Activated T-cell treated with anti-CD3 and anti-CD28 coated beads, Interleukin-2, amount 50 U/mL, for 72 hours (primary cell): Measurements from ENCODE around the gene TMEM131. TPM values are rescaled to one million over a fixed set of nuclear protein-coding genes. Genes with fewer than 3 reads are reported as not detected.
A peak's percentile ranks its signal among the peaks of the same experiment; 100 is the strongest.
"Not testable (repeated sequence)": the region's sequence is repeated elsewhere in the genome, so short reads cannot be mapped to it uniquely, and the experiment has no call there.

Experiments used
- ATAC-seq, 2 donors: fragments of 150-1000 bp; cut with Tn5 transposase; replicated peaks in 1 of 2; 2 replicates each; pipeline ENCODE4 v1.10.0; 2021; ENCODE audit warnings: moderate library complexity in 2 of 2, mild to moderate bottlenecking in 1 of 2
- DNase-seq, 2 donors: peaks; one replicate each; pipeline ENCODE4 v3.0.0; 2021 to 2022; ENCODE audit warnings: mixed read lengths in 1 of 2
- H3K27ac Mint-ChIP-seq: one replicate; pipeline ENCODE4 v1.8.0; 2022; ENCODE audit warnings: mild to moderate bottlenecking, moderate library complexity, mixed read lengths
- H3K27me3 Mint-ChIP-seq: one replicate; pipeline ENCODE4 v1.8.0; 2022; ENCODE audit warnings: low read depth, mixed read lengths
- H3K36me3 Mint-ChIP-seq, 2 donors: one replicate each; pipeline ENCODE4 v1.8.0; 2022; ENCODE audit warnings: mixed read lengths in 2 of 2, mild to moderate bottlenecking in 1 of 2; ENCODE audit not compliant: insufficient read depth in 2 of 2
- H3K4me1 Mint-ChIP-seq: one replicate; pipeline ENCODE4 v1.8.0; 2022; ENCODE audit warnings: low read depth, mixed read lengths
- H3K4me3 Mint-ChIP-seq, 2 donors: one replicate each; pipeline ENCODE4 v1.8.0; 2022; ENCODE audit warnings: mild to moderate bottlenecking in 2 of 2, mixed read lengths in 2 of 2, moderate library complexity in 2 of 2
- H3K9me3 Mint-ChIP-seq, 2 donors: one replicate each; pipeline ENCODE4 v1.8.0; 2022; ENCODE audit warnings: mixed read lengths in 2 of 2
- total RNA-seq, 2 donors: library from RNA; stranded (reverse); gene quantifications; one replicate each; pipeline ENCODE4 v1.2.3, GENCODE V29; 2022

The TMEM131 gene
- total RNA-seq, 2 donors from 2014 or later, result 40.3 to 40.5 TPM

GRCh38 chr2:98028931-98029717 is 33.4 kb upstream of the TMEM131 start:
- DNase-seq (no peak), ATAC-seq (no peak)
- Mint-ChIP-seq H3K27me3 (peaks cover 11% of the 10 kb centered on the region), H3K9me3 (no peaks in the 10 kb centered on the region), H3K4me1 (peaks cover 21% of the 10 kb centered on the region), H3K27ac (no peak overlapping the region), H3K36me3 (no peaks in the 10 kb centered on the region), H3K4me3 (no peak overlapping the region)

DNA sequence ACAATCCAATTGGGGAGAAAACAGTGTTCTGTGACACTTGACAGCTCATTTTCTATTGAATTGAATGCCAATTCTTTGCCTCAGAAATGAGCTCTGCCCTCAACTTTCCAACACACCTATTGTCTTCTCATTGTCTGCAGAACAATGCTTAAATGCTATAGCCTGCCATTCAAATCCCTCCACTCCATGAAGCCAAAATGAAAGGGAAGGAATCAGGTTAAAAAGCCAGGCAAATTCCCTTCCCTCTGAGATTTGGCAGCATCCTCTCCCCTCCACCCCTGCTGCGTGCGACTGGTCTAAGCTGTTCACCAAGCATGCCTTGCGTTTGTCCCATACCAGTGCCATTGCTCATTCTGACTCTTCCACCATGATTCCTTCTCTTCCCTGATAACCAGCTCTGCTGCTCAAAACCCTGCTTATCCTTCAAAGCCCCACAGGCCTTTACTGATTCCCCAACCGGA is 32.4 kb upstream of the TMEM131 start:
- no peak for ATAC-seq
- H3K27me3 Mint-ChIP-seq, result peaks cover 11% of the 10 kb centered on the region
- H3K4me3 Mint-ChIP-seq, result no peak overlapping the region

GRCh38 chr2:98027538-98027937 is 31.8 kb upstream of the TMEM131 start:
- H3K27ac Mint-ChIP-seq, result peak overlapping the region; percentile 67
- peak in 1 of 2 donors; percentile 15 for ATAC-seq
- H3K4me3 Mint-ChIP-seq, result peak overlapping the region in 1 of 2 donors; percentile 76

More for the DNA sequence above, 32.4 kb upstream of the TMEM131 start:
- DNase-seq, result no peak
- H3K36me3 Mint-ChIP-seq, result no peaks in the 10 kb centered on the region
- H3K9me3 Mint-ChIP-seq, result no peaks in the 10 kb centered on the region
- peaks cover 21% of the 10 kb centered on the region for H3K4me1 Mint-ChIP-seq
- no peak overlapping the region for H3K27ac Mint-ChIP-seq

DNA sequence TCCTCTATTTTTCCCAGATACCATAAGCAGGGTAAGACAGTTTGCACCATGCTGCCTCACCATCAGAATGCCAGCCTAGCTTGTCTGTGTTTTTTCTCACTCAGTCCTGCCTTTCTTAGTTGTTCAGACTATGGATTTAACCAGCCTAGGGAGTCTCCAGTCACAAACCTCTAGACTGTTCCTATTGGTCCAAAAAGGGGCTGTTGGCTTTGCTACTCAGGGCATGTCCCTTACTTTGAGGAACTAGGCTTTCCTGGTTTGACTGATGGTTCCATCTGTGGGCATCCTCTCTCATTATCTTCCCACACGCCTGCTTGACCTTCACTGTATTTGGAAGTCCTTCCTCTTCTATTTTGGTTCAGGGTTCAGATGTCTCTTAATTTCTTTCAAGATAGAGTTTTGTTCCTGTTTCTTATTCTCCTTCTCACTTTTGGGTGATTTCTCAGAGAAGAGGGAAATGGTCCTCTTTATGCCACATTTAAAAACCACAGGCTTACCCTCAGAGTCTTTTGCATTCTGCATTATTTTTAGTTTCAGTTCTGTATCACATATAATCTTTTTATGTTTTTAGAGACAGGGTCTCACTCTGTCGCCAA is 31.3 kb upstream of the TMEM131 start:
- ATAC-seq, result peak; percentile 67 to 80
- no peaks in the 10 kb centered on the region for H3K36me3 Mint-ChIP-seq
- peaks cover 21% of the 10 kb centered on the region for H3K4me1 Mint-ChIP-seq
- H3K4me3 Mint-ChIP-seq, result peak overlapping the region; percentile 49 to 76
- H3K9me3 Mint-ChIP-seq, result no peaks in the 10 kb centered on the region
- H3K27ac Mint-ChIP-seq, result peak overlapping the region; percentile 67
- H3K27me3 Mint-ChIP-seq, result peaks cover 11% of the 10 kb centered on the region
- DNase-seq, result no peak

More at GRCh38 chr2:98027538-98027937, 31.8 kb upstream of the TMEM131 start:
- Mint-ChIP-seq H3K36me3 (no peaks in the 10 kb centered on the region), H3K4me1 (peaks cover 21% of the 10 kb centered on the region), H3K27me3 (peaks cover 11% of the 10 kb centered on the region), H3K9me3 (no peaks in the 10 kb centered on the region)
- no peak for DNase-seq

DNA sequence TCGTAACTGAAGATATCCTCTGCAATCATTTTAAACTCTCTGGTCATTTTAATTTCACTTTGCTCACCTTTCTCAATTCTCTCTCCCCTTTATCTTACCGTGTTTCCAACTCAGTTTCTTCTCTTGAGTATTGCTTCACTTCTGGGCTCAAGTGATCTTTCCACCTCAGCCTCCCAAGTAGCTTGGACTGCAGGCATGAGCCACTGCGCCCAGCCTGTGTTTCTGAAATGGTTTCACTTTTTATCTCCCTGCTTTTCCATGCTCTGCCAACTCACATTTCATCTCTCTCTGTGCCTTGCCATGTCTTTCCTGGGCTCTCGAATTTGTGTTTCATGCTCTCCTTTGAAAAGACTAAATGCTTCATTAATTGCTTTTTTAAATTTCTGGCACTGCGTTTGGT is 30.5 kb upstream of the TMEM131 start:
- H3K27ac Mint-ChIP-seq, result no peak overlapping the region
- H3K9me3 Mint-ChIP-seq, result no peaks in the 10 kb centered on the region
- ATAC-seq (no peak), DNase-seq (no peak)
- peaks cover 11% of the 10 kb centered on the region for H3K27me3 Mint-ChIP-seq
- H3K4me1 Mint-ChIP-seq, result peaks cover 21% of the 10 kb centered on the region
- no peaks in the 10 kb centered on the region for H3K36me3 Mint-ChIP-seq
- H3K4me3 Mint-ChIP-seq, result peak overlapping the region; percentile 49 to 76

- Mint-ChIP-seq H3K4me3 (no peak overlapping the region), H3K4me1 (peaks cover 21% of the 10 kb centered on the region), H3K27ac (no peak overlapping the region), H3K9me3 (no peaks in the 10 kb centered on the region), H3K27me3 (peaks cover 11% of the 10 kb centered on the region), H3K36me3 (no peaks in the 10 kb centered on the region)
- DNase-seq (no peak), ATAC-seq (no peak)
Observed at GRCh38 chr2:98025481-98026037, 29.8 kb upstream of the TMEM131 start.

GRCh38 chr2:98022067-98022466 is 26.3 kb upstream of the TMEM131 start:
- peaks cover 15% of the 10 kb centered on the region for H3K27me3 Mint-ChIP-seq
- not testable (repeated sequence) for H3K36me3 Mint-ChIP-seq, H3K9me3 Mint-ChIP-seq, H3K27ac Mint-ChIP-seq, ATAC-seq, DNase-seq, H3K4me3 Mint-ChIP-seq
- H3K4me1 Mint-ChIP-seq, result peaks cover 14% of the 10 kb centered on the region

DNA sequence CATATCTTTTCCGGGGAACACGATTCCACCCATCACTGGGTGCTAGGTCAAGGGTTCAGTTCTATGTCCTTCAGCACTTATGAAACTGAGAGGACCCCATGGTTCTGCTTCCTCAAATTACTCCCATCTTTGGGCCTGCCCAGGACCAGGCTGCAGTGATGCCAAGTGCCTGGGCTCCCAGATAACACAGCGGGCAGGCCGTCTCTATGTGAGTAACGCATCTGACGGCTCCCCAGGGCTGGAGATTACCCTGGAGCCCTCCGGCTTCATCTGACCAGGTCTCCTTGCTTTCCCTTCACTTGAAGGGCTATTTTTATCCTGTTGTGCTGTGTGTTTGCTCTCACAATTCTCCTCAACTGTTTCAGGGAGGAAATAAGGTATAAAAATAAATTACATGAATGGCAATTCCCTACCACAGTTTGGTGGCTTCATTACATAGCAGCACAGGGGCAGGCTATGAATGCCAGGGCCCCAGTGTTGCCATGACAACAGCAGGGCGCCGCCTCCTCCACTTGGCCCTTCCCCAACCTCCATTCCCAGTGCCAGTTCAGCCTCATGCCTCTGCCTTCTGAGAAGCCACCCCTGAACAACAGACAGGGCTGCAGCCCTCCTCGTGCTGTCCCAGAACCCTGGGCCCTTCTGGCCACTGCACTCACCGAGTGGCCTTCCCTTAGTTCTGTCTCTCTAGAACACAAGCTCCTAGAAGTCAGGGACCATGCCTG is 25.4 kb upstream of the TMEM131 start:
- DNase-seq, result no peak
- Mint-ChIP-seq H3K27ac (no peak overlapping the region), H3K36me3 (no peaks in the 10 kb centered on the region), H3K27me3 (peaks cover 13% of the 10 kb centered on the region), H3K4me3 (no peak overlapping the region), H3K9me3 (peaks cover 0 to 2% of the 10 kb centered on the region in 2 donors), H3K4me1 (peaks cover 7% of the 10 kb centered on the region)
- ATAC-seq, result no peak

- ATAC-seq, result no peak
- Mint-ChIP-seq H3K9me3 (peaks cover 0 to 2% of the 10 kb centered on the region in 2 donors), H3K4me3 (no peak overlapping the region), H3K27me3 (peaks cover 7% of the 10 kb centered on the region), H3K4me1 (peaks cover 5% of the 10 kb centered on the region), H3K36me3 (no peaks in the 10 kb centered on the region), H3K27ac (no peak overlapping the region)
- no peak for DNase-seq
Observed at GRCh38 chr2:98020516-98020915, 24.8 kb upstream of the TMEM131 start.

DNA sequence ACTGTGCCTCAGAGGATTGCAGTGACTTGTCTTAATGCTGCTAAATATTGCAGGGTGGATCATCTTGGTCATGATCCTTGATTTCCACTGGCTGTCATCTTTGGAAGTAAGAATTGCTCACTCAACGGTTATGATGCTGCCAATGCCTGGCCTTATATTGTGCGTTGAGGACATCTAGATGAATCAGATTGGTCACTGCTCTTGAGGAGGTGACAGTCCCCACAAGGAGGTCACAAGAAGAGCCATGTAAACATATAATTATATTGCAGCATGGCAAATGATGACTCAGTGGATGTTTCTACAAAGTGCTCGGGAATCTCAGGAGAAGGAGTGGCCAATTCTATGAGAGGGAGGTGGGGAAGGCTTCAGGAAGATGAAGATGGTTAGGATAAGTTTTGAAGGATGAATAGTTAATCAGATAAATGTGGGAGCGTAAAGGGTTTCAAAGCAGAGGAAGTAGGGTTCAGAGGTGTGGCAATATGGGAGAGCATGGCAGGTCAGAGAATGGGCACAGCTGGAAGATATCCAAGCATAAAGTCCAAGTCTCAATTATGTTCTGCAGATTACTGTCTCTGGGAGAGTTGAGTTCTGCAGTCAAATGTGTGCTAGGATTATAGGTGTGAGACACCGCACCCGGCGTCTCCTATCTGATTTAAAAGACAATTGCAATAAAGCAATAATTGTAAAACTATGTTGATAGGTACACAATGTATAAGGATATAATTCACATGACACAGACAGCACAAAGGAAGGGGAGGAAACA is 21.3 kb upstream of the TMEM131 start:
- DNase-seq, result no peak
- Mint-ChIP-seq H3K27ac (no peak overlapping the region), H3K9me3 (peaks cover 0 to 2% of the 10 kb centered on the region in 2 donors), H3K4me1 (peaks cover 30% of the 10 kb centered on the region), H3K27me3 (peaks cover 7% of the 10 kb centered on the region), H3K36me3 (no peaks in the 10 kb centered on the region), H3K4me3 (no peak overlapping the region)
- no peak for ATAC-seq

GRCh38 chr2:98015671-98016070 is 19.9 kb upstream of the TMEM131 start:
- no peak overlapping the region for H3K4me3 Mint-ChIP-seq
- H3K4me1 Mint-ChIP-seq, result peaks cover 36% of the 10 kb centered on the region
- peaks cover 0 to 2% of the 10 kb centered on the region in 2 donors for H3K9me3 Mint-ChIP-seq
- ATAC-seq (no peak), DNase-seq (no peak)
- H3K27ac Mint-ChIP-seq, result no peak overlapping the region
- H3K27me3 Mint-ChIP-seq, result peaks cover 7% of the 10 kb centered on the region
- H3K36me3 Mint-ChIP-seq, result no peaks in the 10 kb centered on the region

DNA sequence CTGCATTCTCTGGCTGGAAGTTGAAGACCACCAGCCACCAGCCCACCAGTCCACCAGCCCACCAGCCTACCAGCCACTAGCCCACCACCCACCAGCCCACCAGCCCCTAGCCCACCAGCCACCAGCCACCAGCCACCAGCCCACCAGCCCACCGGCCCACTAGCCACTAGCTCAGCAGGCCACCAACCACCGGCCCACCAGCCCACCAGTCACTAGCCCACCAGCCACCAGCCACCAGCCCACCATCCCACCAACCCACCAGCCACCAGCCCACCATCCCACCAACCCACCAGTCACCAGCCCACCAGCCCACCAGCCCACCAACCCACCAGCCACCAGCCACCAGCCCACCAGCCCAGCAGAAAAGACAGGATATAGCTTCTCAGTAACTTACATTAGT is 18.6 kb upstream of the TMEM131 start:
- H3K27ac Mint-ChIP-seq, result no peak overlapping the region
- H3K9me3 Mint-ChIP-seq, result peaks cover 0 to 2% of the 10 kb centered on the region in 2 donors
- no peak overlapping the region for H3K4me3 Mint-ChIP-seq
- peaks cover 7% of the 10 kb centered on the region for H3K27me3 Mint-ChIP-seq
- H3K4me1 Mint-ChIP-seq, result peaks cover 46% of the 10 kb centered on the region
- DNase-seq (no peak), ATAC-seq (no peak)
- no peaks in the 10 kb centered on the region for H3K36me3 Mint-ChIP-seq
